NCI-H1105 treated with DMSO at 0.1 percent for 48 hours (cell line): ENCODE data around the gene STAT1.

ENCODE experiments used
- DNase-seq: peaks from one replicate; lab custom pipeline; 2025; lab: John Stamatoyannopoulos, UW

STAT1 gene

GRCh38 chr2:191031256-191031655, 17.3 kb upstream of the STAT1 start:
- no peak for DNase-seq

GRCh38 chr2:191030521-191031154, 16.7 kb upstream of the STAT1 start:
- DNase-seq: peak; percentile 48

- DNase-seq: no peak
These were observed 15.4 kb upstream of the STAT1 start for GRCh38 chr2:191029280-191029950.

- DNase-seq: no peak
These were observed 12.4 kb upstream of the STAT1 start for GRCh38 chr2:191026377-191026776.

GRCh38 chr2:191025135-191025534, 11.2 kb upstream of the STAT1 start:
- DNase-seq: no peak

GRCh38 chr2:191023235-191023679, 9.3 kb upstream of the STAT1 start:
- DNase-seq: no peak

- DNase-seq: peak; percentile 39
These were observed 6.9 kb upstream of the STAT1 start for GRCh38 chr2:191020742-191021381.

- peak; percentile 95 for DNase-seq
These were observed 6.3 kb upstream of the STAT1 start for GRCh38 chr2:191020221-191020741.

GRCh38 chr2:191019376-191019775, 5.4 kb upstream of the STAT1 start:
- DNase-seq: no peak

GRCh38 chr2:191018643-191019119, 4.7 kb upstream of the STAT1 start:
- no peak for DNase-seq

- DNase-seq: no peak
These were observed 4.1 kb upstream of the STAT1 start for GRCh38 chr2:191018048-191018447.

- DNase-seq: no peak
These were observed 1.9 kb upstream of the STAT1 start for GRCh38 chr2:191015831-191016230.

GRCh38 chr2:191015239-191015638, 1.3 kb upstream of the STAT1 start:
- DNase-seq: no peak

GRCh38 chr2:191014653-191015020, 666 bp upstream of the STAT1 start:
- no peak for DNase-seq

- peak; percentile 51 for DNase-seq
These were observed 364 bp downstream of the STAT1 start for GRCh38 chr2:191013682-191013931.

- no peak for DNase-seq
These were observed 908 bp downstream of the STAT1 start for GRCh38 chr2:191012845-191013681.

GRCh38 chr2:191012346-191012745, 1.6 kb downstream of the STAT1 start:
- no peak for DNase-seq

- DNase-seq: no peak
These were observed 2.8 kb downstream of the STAT1 start for GRCh38 chr2:191010887-191011885.

GRCh38 chr2:191009541-191010374, 4.2 kb downstream of the STAT1 start:
- DNase-seq: no peak

- no peak for DNase-seq
These were observed 5.7 kb downstream of the STAT1 start for GRCh38 chr2:191008286-191008685.
